PC-3 (cell line): ENCODE measurements around the gene RGS9. TPM values are rescaled to one million over a fixed set of nuclear protein-coding genes. Genes with fewer than 3 reads are reported as not detected.

Experiments
- ATAC-seq: fragments of 200-7000 bp; cut with Tn5 transposase; 2 replicates; pipeline ENCODE4 v1.9.1; 2020; ENCODE audit warnings: mild to moderate bottlenecking, moderate library complexity
- BruUV-seq: library from RNA; stranded (reverse); fragments of 400-500 nt; replicated peaks from 2 replicates; lab custom pipeline; 2021; lab: Mats Ljungman, UMichigan
- CTCF ChIA-PET: fragments of 300-600 bp; sonication (Branson Sonifier 250); formaldehyde crosslinking; loops from one replicate; lab custom pipeline; 2022; ENCODE audit warnings: antibody characterized with exemption; lab: Charles Lee
- POLR2A ChIA-PET: fragments of 300-600 bp; sonication (Branson Sonifier 250); formaldehyde crosslinking; loops from one replicate; lab custom pipeline; 2022; ENCODE audit warnings: antibody characterized with exemption; ENCODE audit not compliant: unreplicated experiment; lab: Charles Lee
- DNase-seq: peaks from one replicate; pipeline ENCODE4 v3.0.0-alpha.2; 2015
- H2AFZ ChIP-seq: fragments of 300-600 bp; sonication (generic); 2 replicates; pipeline ENCODE4 v1.6.0; 2016; ENCODE audit warnings: antibody characterized with exemption, low read length
- H3F3A ChIP-seq: fragments of 300-600 bp; sonication (generic); one replicate; pipeline ENCODE4 v1.6.0; 2017; ENCODE audit warnings: antibody characterized with exemption, low read length, control low read depth, mild to moderate bottlenecking; ENCODE audit not compliant: unreplicated experiment
- H3K27ac ChIP-seq: fragments of 300-600 bp; sonication (generic); 2 replicates; pipeline ENCODE4 v1.5.1; 2016; ENCODE audit warnings: mild to moderate bottlenecking, low read length
- H3K27me3 ChIP-seq: fragments of 300-600 bp; sonication (generic); 2 replicates; pipeline ENCODE4 v1.6.1; 2016; ENCODE audit warnings: low read length, mixed read lengths
- H3K36me3 ChIP-seq: fragments of 300-600 bp; sonication (generic); 2 replicates; pipeline ENCODE4 v1.6.1; 2016; ENCODE audit warnings: low read depth, mixed run types, low read length, mixed read lengths
- H3K4me1 ChIP-seq: fragments of 300-600 bp; sonication (generic); 2 replicates; pipeline ENCODE4 v1.5.1; 2016; ENCODE audit warnings: low read length; ENCODE audit not compliant: insufficient read depth
- H3K4me2 ChIP-seq: fragments of 300-600 bp; sonication (generic); 2 replicates; pipeline ENCODE4 v1.6.0; 2016; ENCODE audit warnings: low read length
- H3K4me3 ChIP-seq: fragments of 300-600 bp; sonication (generic); 2 replicates; pipeline ENCODE4 v1.5.1; 2016; ENCODE audit warnings: mild to moderate bottlenecking, low read length, mixed read lengths
- H3K79me2 ChIP-seq: fragments of 300-600 bp; sonication (generic); 2 replicates; pipeline ENCODE4 v1.6.1; 2017; ENCODE audit warnings: low read length, mixed read lengths
- H3K9ac ChIP-seq: fragments of 300-600 bp; sonication (generic); 2 replicates; pipeline ENCODE4 v1.6.0; 2016; ENCODE audit warnings: mild to moderate bottlenecking, low read length
- H3K9me2 ChIP-seq: fragments of 300-600 bp; sonication (generic); replicated peaks from 2 replicates; pipeline ENCODE4 v1.6.1; 2016; ENCODE audit warnings: mixed run types, low read length, mixed read lengths
- H3K9me3 ChIP-seq: fragments of 300-600 bp; sonication (generic); 2 replicates; pipeline ENCODE4 v1.6.1; 2016; ENCODE audit warnings: low read length, mixed read lengths
- H4K20me1 ChIP-seq: fragments of 300-600 bp; sonication (generic); 2 replicates; pipeline ENCODE4 v1.6.1; 2016; ENCODE audit warnings: low read length, mixed read lengths
- EZH2 ChIP-seq: fragments of 300-600 bp; sonication (generic); IDR thresholded peaks from one replicate; pipeline ENCODE4 v1.6.1; 2017; ENCODE audit warnings: antibody characterized with exemption, mild to moderate bottlenecking, low read length; ENCODE audit not compliant: unreplicated experiment
- EZH2phosphoT487 ChIP-seq: fragments of 300-600 bp; sonication (generic); IDR thresholded peaks from 2 replicates; pipeline ENCODE4 v1.6.1; 2018; ENCODE audit warnings: mild to moderate bottlenecking, antibody characterized with exemption, low read length, borderline replicate concordance
- intact Hi-C: fragments of 100-400 bp; cut with micrococcal nuclease; formaldehyde crosslinking; loops from 2 replicates; pipeline ENCODE4 v1.9.0; 2023
- total RNA-seq: library from RNA; depleted of rRNA; stranded (reverse); fragments of >200 nt; gene quantifications from 2 replicates; pipeline ENCODE4 v1.2.3, GENCODE V29; 2014
- TF ChIP-seq, protein P1 (sequence below): fragments of 300-600 bp; sonication (generic); conservative IDR thresholded peaks from 2 replicates; pipeline ENCODE4 v1.5.1; 2017; ENCODE audit warnings: antibody characterized with exemption, low read depth, mild to moderate bottlenecking, low read length

Gene RGS9
- total RNA-seq, 1 experiment from 2014 or later: 2.7 TPM

DNA sequence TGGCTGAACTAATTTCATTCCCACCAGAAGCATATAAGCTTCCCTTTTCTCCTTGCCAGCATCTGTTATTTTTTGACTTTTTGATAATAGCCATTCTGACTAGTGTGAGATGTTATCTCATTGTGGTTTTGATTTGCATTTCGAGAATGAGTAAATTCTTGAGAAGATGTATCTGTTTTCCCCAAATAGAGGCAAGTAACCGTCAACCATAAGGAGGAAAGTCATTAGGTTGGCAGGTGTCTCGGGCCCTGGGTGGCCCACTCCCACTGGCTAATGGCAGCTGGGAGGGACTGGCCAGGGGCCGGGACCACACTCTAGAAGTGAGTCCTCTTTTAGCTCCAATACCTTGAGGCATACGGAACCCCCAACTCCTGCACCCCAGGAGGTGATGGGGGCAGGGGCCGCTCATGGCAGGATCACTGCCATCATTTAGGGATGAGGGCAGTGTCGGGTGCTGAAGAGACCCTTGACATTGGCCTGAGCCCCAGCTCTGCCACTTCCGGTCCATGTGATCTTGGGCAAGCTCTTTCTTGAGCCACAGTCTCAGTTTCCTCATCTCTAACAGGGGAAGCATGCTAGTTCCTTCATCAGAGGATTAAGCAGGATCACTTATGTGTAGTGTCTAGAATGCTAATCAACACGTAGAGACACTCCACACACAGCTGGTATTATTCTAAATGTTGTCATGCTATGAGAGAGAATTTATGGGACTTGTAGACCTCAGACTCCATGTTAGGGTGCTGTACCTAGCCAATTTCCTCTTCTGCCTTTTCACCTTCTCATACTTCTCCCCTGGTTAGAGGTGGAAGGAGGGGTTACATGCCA lies 44.3 kb downstream of the RGS9 start:
- CTCF ChIA-PET: no interaction called here

DNA sequence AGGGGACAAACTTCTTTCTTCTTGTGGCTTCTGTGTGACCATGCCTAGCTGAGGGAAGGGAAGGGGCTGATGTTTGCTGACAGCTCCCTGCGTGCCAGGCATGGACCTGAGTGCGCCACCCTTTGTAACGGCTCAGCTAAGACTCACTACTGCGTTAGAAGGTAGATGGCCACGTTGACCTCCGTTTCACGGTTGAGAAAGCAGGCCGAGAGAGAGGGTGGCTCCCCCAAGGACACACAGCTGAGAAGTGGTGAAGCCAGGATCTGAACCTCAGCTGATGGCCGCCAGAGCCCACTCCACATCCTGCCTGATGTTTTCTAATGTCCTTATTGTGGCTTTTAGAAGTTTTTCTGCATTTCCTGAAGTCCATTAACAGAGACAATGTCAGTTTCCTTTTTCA lies 45.1 kb downstream of the RGS9 start:
- no peak for DNase-seq
- TF ChIP-seq EZH2phosphoT487: no peak
- TF ChIP-seq, protein P1, sequence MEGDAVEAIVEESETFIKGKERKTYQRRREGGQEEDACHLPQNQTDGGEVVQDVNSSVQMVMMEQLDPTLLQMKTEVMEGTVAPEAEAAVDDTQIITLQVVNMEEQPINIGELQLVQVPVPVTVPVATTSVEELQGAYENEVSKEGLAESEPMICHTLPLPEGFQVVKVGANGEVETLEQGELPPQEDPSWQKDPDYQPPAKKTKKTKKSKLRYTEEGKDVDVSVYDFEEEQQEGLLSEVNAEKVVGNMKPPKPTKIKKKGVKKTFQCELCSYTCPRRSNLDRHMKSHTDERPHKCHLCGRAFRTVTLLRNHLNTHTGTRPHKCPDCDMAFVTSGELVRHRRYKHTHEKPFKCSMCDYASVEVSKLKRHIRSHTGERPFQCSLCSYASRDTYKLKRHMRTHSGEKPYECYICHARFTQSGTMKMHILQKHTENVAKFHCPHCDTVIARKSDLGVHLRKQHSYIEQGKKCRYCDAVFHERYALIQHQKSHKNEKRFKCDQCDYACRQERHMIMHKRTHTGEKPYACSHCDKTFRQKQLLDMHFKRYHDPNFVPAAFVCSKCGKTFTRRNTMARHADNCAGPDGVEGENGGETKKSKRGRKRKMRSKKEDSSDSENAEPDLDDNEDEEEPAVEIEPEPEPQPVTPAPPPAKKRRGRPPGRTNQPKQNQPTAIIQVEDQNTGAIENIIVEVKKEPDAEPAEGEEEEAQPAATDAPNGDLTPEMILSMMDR: no peak
- no peak for TF ChIP-seq EZH2
- ChIA-PET POLR2A (no interaction called here), CTCF (no interaction called here)
- H3K27me3 ChIP-seq: no peaks in the 10 kb centered on the region
- H4K20me1 ChIP-seq: no peaks in the 10 kb centered on the region
- no peak overlapping the region for H3K27ac ChIP-seq
- no peaks in the 10 kb centered on the region for H3F3A ChIP-seq
- no peaks in the 10 kb centered on the region for H3K9me3 ChIP-seq
- no TSS peak for BruUV-seq
- intact Hi-C loops: no loop called here
- H3K4me3 ChIP-seq: no peak overlapping the region
- no peak overlapping the region for H3K4me2 ChIP-seq
- H2AFZ ChIP-seq: no peak overlapping the region
- H3K4me1 ChIP-seq: peaks cover 15% of the 10 kb centered on the region
- H3K9me2 ChIP-seq: no peaks in the 10 kb centered on the region
- no peak overlapping the region for H3K9ac ChIP-seq
- no peak for ATAC-seq
- H3K36me3 ChIP-seq: no peaks in the 10 kb centered on the region
- H3K79me2 ChIP-seq: no peaks in the 10 kb centered on the region

More for the DNA sequence above, 44.3 kb downstream of the RGS9 start:
- BruUV-seq: no TSS peak
- H4K20me1 ChIP-seq: no peaks in the 10 kb centered on the region
- intact Hi-C loops: no loop called here
- H3K9me2 ChIP-seq: no peaks in the 10 kb centered on the region
- peaks cover 15% of the 10 kb centered on the region for H3K4me1 ChIP-seq
- no peak overlapping the region for H2AFZ ChIP-seq
- no peaks in the 10 kb centered on the region for H3K79me2 ChIP-seq
- POLR2A ChIA-PET: no interaction called here
- no peaks in the 10 kb centered on the region for H3K36me3 ChIP-seq
- DNase-seq (no peak), ATAC-seq (no peak)
- H3K27ac ChIP-seq: no peak overlapping the region
- no peak overlapping the region for H3K9ac ChIP-seq
- TF ChIP-seq, protein P1: no peak
- TF ChIP-seq EZH2phosphoT487 (no peak), EZH2 (no peak)
- H3K4me2 ChIP-seq: no peak overlapping the region
- H3K9me3 ChIP-seq: no peaks in the 10 kb centered on the region
- H3K4me3 ChIP-seq: no peak overlapping the region
- no peaks in the 10 kb centered on the region for H3K27me3 ChIP-seq
- H3F3A ChIP-seq: no peaks in the 10 kb centered on the region

DNA sequence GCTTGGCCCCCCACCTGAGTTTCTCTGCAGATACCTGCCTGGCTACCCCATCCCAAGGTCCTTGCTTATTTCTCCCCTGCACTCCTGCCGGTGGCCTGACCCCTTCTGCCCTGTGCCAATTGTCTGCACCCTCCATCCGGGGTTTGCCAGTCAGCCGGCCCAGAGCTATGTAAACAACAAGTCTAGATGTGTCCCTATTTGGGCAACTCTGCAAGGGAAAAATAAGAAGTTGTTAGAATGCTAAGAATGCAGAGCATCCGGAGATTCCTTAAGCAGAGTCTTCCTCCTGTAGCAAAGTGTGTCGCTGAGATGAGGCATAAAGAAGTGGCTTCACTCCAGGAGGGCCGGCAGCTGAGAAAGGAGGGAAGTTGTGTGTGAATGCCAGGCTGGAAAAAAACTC lies 46.6 kb downstream of the RGS9 start:
- TF ChIP-seq EZH2 (no peak), EZH2phosphoT487 (no peak)
- TF ChIP-seq, protein P1: no peak
- H3K4me2 ChIP-seq: 0 out of 2 replicates have a peak overlapping the region, but pooled peaks have one; percentile 4
- no peak overlapping the region for H3K27ac ChIP-seq
- no peaks in the 10 kb centered on the region for H3K79me2 ChIP-seq
- peak; percentile 60 for DNase-seq
- intact Hi-C loops: no loop called here
- H3K9me2 ChIP-seq: no peaks in the 10 kb centered on the region
- ChIA-PET POLR2A (no interaction called here), CTCF (no interaction called here)
- H3F3A ChIP-seq: no peaks in the 10 kb centered on the region
- H2AFZ ChIP-seq: peak overlapping the region; percentile 65
- H3K9me3 ChIP-seq: no peaks in the 10 kb centered on the region
- no peaks in the 10 kb centered on the region for H3K27me3 ChIP-seq
- ATAC-seq: peak; percentile 60
- BruUV-seq: no TSS peak
- no peak overlapping the region for H3K4me3 ChIP-seq
- no peak overlapping the region for H3K9ac ChIP-seq
- H3K36me3 ChIP-seq: no peaks in the 10 kb centered on the region
- H3K4me1 ChIP-seq: peaks cover 9% of the 10 kb centered on the region
- H4K20me1 ChIP-seq: no peaks in the 10 kb centered on the region
